Measurements from ENCODE around the gene ZNF407.

The ZNF407 gene

DNA sequence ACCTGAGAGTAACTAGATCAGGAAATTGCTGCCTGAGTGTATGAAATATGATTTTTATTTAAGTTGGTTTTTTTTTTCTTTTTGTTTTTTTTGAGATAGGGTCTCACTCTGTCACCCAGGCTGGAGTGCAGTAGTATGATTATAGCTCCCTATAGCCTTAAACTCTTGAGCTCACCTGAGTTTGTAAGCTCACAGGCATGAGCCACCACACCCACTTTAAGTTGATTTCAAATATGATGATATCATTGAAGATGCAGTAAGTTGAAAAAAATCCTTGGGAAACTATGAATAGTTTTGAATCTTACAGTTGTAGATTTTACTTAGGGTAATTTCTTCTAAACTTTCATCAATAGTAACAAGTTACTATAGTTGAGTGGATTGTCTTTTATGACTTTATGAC lies 234.7 kb downstream of the ZNF407 start:
- DNase-seq (ENCODE audit: low read depth) = no peak

DNA sequence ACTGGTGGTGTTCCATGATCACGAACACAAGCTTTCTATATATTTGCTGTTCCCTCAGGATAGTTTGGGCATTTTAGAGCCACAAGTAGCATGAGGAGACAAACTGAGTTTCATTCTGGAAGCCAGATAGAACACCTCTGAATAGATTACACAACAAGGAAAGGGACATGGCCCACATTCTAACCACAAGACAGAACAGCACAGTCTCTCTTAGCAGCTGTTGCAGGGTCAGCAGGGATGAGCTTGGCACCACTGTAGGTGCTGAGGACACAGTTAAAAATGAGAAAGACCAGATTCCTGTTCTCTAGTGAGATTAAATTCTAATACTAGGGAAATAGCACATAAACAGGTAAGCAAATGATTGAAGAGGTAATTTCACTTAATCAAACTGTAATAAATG lies 235.3 kb downstream of the ZNF407 start:
- DNase-seq (ENCODE audit: low read depth) = no peak

DNA sequence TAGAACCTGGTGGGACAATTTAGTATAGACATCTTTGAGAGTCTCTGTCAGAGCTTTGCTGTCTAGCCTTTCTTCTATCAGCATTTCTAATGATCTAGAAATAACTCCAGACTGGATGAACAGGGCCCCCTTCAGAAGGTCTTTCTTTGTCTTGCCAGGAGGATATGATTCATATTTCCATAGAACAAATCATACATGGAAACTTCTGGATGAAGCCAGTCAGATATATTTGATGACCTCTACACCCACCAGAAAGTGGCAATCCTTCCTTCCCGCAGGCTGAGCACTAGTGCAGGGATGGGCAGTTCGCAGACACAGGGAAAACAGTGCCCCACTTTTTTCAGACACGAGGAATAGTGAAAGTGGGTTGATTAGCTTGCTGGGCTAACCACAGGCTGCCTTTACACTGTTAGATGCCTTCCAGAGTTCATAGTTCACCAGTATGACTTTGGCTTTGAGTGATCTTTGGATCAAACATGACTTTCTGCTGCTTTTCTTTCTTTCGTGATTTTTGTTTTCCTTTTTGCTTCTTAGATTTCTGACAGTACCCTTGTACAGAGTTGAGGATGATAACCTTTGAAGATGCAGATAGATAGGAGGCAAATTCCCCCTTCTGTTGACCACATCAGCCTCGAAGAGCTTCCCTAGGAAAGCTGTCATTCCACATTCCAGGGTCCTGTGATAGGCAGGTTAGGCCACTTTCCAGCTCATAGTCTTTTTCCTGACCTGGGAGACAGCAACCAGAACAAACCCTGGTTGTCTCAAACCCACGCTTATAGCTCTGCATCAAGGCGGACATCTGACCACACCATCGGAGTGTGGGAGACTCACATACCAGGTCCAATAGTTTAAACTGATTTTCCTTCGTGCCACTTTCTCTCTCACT lies 237.0 kb downstream of the ZNF407 start:
- no peak for DNase-seq (ENCODE audit: low read depth)

DNA sequence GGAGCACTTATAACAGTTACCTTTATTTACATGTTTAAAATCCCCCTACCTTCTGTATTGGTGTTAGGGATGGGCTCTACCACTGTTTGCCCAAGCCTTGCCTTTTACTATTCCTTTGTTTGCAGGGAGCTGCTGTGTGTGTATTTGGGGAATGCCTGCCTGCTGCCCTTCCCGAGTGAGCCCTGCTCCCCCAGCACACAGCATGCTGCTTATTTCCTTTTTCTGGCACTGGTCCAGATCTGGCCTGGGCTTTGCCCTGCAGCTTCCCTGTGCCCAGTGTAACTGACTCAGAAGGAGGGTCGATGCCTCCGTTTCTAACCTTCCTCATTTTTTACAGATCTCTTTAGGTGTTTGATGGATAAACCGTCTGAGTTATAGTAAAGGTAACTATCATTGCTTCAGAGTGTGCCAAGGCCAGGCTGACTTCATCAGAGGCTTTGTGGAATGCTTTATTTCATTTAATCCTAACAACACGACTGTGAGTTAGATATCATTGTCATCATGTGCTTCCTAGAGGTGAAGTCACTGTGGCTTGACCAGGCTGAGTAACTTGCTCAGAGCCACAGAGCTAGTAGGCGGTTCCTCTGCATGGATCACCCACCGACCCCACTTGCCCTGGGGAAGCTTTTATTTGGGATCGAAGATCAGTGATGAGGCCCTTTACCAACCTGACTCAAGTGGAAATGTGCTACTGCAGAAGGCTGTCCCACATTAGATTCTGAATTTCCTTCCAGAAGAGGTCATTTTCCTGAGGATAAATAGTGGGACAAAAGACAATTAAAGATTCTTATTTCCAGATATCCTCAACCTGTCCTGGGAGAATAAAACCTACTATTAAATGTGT lies 238.8 kb downstream of the ZNF407 start:
- no peak for DNase-seq (ENCODE audit: low read depth)

DNA sequence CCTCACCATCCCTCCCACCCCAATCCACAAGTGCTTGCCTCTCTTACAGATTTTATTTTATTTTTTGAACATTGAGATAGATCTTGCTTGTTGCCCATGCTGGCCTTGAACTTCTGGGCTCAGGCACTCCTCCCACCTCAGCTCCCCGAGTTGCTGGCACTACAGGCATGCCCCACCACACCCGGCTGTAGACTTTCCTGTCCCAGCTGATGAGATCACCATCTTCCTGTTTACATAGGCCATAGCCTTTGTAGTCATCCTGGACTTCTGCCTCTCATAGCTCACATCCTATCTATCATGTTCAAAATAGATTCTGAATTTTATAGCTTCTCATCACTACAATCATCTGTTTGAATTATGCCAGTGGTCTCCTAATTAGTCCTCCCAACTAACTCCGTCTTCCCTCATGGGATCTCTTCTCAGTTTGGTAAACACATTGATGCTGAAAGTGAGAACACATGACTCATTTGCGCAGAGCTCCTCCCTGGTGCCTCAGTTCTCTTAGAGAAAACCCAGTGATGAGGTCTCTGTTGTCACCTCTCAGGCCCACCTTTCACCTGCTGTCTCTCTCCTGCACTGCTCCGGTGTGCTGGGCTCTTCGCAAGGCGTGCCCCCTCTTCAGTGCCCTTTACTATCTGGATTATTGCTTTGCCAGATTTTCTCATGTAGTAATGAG lies 243.0 kb downstream of the ZNF407 start:
- DNase-seq (ENCODE audit: low read depth) = no peak

DNA sequence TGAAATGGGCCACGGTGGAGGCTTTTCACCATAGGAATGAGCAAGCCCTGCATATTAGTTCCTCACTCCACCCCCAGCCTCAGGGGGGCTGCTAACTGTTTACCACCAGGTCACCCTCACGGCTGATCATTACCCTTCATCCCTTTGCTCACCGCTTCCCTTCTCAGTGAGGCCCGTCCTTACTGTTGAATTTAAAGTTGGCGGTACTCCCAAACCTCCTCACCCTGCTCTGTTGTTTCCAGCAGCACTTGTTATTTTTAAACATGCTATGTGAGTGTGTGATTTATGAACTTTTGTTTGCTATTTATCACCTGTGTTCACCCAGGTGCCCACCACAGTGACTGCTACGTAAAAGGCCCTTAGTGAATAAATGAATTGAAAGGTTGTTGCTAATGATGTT lies 243.6 kb downstream of the ZNF407 start:
- no peak for DNase-seq (ENCODE audit: low read depth)

DNA sequence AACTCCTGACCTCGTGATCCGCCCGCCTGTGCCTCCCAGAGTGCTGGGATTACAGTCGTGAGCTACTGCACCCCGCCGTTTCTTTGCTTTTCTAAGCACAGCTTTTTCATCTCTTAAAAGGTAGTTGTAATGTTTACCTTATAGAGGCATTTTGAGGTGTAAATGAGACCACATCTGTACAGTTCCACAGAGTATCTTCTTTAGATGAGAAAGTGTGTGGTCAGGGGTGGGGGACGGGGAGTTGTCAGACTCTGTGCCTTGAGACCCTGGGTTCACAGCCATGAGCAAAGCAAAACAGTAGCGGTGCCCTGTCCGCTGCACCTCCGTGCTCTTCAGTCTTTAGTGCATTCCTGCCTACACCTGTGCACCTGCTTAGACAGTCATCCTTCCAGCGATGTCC lies 251.6 kb downstream of the ZNF407 start:
- no peak for DNase-seq (ENCODE audit: low read depth)

DNA sequence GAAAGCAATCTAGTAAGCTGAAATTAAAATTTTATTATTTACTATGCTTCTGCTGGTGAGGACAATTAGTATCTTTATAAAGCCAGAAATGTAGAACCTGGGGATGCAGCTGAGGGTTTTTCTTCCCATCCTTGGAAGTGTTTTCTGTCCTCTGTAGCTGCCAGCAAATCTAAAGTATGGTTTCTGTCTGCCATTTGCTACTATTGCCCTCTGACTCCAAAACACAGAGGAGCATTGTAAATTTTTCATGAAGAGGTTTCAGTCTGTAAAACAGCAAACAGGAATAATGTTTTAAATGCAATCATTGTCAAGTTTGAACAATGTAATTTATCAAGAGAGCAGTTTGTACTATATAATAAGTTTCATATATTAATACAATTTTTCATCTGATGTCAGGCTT lies 258.8 kb downstream of the ZNF407 start:
- DNase-seq (ENCODE audit: low read depth) = no peak

DNA sequence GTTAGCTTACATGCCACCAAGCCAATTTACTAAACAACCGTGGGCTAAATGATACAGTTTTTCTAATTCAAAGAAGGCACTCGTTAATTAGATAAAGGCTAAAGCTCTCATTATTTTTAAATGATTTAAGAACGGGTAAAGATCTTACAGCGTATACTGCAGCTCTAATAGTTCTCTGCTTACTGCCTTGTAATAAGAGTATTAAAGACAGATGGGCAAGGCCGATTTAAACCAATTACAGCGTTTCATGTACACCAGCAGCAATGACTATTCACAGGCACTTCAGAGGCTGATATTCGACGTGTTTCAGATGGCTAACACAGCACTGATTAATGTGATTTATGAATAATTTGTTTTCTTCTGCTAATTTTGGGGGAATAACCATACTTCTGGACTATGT lies 259.3 kb downstream of the ZNF407 start:
- no peak for DNase-seq (ENCODE audit: low read depth)

DNA sequence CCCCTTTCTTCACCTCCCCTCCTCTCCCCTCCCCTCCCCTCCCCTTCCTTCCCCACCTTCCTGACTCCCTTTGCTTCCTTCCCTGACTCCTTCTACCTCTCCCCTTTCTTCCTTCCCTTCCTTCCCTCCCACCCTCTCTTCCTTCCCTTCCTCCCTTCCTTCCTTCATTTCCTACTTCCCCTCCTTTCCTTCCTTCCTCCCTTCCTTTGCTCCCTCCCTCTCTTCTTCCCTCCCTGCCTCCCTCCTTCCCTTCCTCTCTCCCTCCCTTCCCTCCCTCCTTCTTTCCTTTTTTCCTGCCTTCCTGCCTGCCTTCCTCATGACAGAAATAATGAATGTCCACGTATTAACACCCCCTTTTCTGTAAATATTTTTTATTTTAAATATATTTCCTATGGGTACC lies 260.2 kb downstream of the ZNF407 start:
- no peak for DNase-seq (ENCODE audit: low read depth)

DNA sequence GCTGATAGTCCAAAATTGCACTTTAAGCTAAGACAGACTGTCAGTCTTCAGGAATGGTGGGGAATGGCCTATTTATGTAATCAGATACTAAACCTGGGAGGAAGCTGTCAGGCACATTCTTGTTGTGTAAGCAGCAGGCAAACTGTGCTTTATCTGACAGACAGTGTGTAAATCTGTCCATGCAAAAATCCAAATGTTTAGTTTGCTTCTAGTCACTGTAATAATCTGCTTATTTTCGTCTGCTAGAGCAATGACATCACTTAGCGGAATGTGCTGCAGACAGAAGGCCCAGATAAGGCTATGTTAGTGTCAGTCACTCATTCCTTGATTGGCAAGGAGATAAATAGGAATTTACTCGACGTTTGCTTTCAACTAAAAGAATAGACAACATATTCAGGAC lies 263.5 kb downstream of the ZNF407 start:
- no peak for DNase-seq (ENCODE audit: low read depth)

DNA sequence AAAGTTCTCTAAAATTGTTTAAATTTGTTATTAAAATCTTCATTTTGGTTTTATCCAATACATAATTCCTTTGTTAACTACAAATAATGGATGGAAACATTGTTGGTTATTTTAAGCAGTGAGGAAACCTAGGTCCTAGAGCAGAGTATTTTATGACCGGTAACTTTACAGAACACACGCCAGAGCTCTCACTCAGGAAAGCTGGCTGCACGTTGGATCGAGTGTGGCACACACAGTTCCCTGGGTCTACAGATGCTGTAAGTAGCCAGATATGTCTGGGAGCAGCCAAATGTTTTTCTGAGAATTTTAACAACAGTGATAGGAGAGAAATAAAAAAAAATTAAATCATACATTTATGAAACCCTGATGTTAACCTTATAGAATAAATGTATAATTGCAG lies 264.4 kb downstream of the ZNF407 start:
- DNase-seq (ENCODE audit: low read depth) = no peak

DNA sequence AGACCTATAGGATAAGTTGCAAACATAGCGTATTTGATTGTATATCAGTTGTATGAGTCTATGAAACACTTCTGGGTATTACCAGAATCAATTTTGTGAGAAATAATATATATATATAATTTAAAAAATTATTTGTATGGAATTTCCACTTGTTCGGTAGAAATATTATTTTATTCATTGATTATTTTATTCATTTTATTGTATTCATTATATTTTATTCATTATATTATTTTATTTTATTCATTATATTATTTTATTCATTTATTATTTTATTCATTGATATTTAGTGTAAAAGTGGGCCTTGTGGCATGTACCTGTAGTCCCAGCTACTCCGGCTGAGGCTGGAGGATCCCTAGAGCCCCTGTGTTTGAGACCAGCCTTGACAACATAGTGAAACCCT lies 268.9 kb downstream of the ZNF407 start:
- no peak for DNase-seq (ENCODE audit: low read depth)

DNA sequence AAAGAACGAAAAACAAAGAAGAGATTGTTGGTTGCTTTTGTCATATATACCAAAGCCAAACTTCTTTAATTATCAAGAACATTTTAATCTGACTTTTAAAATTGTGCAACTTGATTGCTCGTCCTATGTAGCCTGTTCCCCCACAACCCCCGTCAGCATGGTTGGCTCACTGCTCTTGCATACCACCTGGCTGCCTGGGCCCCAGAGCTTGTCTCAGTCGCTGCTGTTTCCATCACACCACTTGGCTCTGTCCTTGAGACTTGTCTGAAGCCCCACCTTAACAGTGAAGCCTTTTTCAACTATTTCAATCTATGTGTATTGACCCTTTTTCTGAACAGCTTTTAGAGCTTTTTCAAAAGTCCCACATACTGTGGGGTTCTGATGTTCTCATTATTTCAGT lies 270.8 kb downstream of the ZNF407 start:
- no peak for DNase-seq (ENCODE audit: low read depth)

DNA sequence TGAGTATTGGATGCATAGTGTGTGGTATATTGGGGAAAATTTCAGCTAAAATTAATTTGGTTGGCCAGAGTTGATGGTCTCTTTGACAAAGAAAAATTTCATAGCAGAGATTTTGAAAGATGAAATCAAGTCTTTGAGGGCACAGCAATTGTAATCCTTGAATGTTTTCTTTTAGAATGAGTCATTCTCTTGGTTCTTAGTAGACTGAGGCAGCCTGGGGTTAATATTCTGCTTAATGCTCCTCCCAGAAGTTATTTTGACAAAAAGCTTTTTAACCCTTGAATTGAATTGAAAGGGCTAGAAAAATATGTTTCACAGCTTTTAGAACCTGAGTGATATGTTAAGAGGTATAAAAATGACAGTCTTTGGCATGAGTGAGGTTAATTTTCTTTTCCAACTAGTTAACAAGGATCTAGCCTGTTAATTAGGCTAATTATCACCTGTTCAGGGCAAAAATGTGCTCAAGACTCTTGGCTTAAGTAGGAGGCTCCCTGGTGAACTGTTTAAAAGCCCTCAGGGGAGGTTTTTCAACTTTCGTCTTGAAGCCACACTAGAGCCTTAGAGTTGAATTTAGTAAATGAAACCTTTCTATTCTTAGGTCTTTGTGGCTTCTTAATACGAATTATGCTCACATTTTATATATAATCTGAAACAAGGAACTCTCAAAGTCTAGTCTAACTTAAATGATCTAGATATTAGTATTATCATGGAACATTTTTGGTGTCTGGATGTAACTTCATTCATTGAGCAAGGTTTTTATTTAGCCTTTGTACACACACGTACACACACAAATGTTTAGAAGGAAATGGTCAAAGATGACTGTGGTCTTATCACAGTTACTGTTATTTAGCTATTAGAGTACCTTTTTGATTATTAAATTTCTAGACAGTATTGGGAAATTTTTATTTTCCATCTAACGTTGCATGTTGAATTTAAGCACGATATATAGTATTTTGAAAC lies 272.5 kb downstream of the ZNF407 start:
- no peak for DNase-seq (ENCODE audit: low read depth)

DNA sequence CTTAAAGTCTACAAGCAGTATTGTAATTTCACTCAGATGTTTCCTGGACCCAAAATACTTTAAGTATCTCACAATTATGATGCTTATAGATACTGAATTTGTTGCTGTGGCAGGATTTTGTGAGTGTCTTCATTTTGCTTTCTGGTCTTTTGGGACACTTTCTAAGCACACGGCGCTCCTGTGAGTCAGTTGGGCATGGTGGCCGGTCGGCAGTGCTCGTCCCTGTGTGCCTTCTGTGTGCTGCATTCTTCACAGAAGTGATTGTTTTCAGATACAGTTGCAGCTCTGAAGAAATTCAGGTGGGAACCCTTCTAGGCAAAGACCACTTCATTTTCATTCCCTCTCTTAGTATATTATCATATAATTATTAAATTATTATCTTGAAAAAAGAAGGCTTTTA lies 273.3 kb downstream of the ZNF407 start:
- no peak for DNase-seq (ENCODE audit: low read depth)

DNA sequence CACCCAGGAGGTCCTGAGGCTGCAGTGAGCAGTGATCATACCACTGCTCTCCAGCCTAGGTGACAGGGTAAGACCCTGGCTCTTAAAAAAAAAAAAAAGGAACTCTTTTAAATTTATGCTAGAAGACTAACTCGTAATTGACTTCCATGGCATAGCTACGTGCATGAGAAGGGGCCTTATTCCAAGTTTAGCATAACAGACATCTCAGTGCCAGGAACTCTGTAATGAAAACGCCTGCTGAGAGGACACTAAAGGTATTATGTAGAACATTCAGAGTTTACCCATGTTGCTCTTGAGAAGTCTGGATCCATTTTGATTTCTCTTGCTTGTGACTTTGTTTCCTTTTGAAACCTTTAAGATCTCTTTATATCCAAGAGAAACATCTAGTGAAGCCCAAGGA lies 276.0 kb downstream of the ZNF407 start:
- DNase-seq (ENCODE audit: low read depth) = no peak

DNA sequence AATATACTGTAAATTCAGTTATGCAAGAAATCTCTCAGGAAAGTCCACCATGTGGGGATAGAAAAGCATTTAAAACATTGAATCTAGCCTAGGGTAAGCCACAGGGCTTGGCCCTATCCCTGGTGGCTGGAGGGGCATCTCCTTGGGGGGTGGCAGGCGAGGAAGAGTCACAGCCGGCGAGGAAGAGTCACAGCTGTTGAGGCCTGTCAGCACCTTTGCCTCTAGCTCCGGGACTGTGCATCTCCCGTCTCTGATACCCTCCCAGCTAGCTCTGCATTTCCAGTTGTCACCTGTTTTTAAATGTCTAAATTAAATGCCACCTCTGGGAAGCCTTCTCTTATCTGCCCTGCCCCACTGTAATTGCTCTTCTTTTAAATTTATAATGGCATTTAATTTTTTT lies 276.7 kb downstream of the ZNF407 start:
- no peak for DNase-seq (ENCODE audit: low read depth)

DNA sequence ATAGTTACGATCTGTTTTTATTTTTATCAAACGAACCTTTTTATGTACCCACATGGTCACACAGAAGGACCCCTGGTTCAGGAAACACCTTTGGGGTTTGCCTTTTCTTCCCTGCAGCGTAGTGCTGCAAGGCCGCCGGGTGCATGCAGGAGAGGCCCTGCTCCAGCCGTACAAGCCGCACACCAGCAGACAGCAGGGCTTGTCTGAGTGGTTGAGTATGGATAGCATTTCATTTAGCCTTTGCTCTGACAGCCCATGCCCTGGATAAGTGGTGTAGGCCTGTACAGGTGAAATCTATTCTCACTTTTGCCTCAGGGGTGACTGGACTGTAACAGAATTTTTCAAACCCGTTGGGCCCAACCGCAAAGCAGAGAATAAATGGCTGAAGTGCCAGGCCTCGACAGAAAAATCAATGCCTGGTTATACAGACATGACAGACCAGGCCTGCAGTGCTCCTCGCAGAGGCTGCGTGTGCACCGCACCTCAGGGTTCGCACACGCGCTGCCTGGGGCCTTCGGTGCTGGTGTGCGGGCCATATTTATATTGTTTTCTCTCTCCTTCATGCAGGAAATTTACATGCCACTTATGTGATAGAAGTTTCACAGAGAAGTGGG lies 279.1 kb downstream of the ZNF407 start:
- no peak for DNase-seq (ENCODE audit: low read depth)

DNA sequence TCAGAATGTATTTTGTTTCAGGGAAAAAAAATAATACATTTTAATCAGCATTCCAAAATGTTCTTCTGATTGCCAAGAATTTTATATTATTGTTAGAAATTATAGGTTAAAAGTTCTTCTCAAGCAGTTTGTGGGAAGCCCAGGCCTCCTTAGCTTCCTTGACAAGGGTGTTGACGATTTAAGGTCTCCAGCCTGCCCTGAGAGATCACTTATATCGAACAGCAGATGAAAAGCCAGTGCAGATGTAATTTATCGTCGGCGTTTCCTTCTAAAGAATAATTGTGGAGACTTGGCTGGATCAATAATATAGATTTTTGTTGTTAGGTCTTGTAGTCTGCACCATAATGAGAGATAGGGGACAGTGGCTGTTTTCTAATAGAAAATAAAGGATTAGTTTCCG lies 280.6 kb downstream of the ZNF407 start:
- DNase-seq (ENCODE audit: low read depth) = no peak

DNA sequence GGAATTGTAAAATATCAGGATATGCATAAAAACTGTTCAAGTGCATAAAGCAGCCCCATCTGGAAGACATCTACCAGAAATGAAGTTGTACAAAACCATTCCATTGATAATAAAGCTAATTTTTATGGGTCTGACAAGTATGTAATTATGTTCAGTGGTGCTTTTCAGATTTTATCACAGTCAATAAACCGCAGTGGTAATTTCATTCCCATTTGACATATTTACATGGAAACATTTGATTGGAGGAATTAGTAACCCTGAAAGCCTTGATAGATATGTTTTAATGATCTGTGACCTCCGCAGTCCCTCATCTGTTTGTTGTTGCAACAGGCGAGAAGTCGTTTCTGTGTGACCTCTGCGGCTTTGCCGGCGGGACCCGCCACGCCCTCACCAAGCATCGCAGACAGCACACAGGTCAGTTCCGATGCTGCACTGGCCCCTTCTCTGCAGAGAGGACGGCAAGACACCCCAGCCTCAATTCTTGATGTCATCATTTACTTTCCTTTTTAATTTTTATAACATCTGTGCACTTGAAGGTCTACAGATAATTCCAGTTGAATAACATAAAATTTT lies 283.1 kb downstream of the ZNF407 start:
- no peak for DNase-seq (ENCODE audit: low read depth)
